RWPE1 (cell line): ENCODE data around the gene GPR12.

Experiments
- CTCF ChIA-PET: fragments of 350-600 bp; sonication (Branson Sonifier 250); formaldehyde crosslinking; extraction: SDS; loops from one replicate; lab custom pipeline; 2021; lab: Yijun Ruan, JAX
- POLR2A ChIA-PET: fragments of 400-600 bp; formaldehyde crosslinking; extraction: SDS; loops from one replicate; lab custom pipeline; 2020; ENCODE audit warnings: antibody characterized with exemption; ENCODE audit not compliant: low non-redundant PET; lab: Yijun Ruan, JAX
- DNase-seq: peaks from one replicate; pipeline ENCODE4 v3.0.0; 2012; ENCODE audit warnings: low spot score
- H3K27ac ChIP-seq: fragments of 450-650 bp; 2 replicates; pipeline ENCODE4 v1.5.1; 2017
- CTCF ChIP-seq: fragments of 450-650 bp; conservative IDR thresholded peaks from 2 replicates; pipeline ENCODE4 v1.5.1; 2017; ENCODE audit warnings: low read depth, mild to moderate bottlenecking

GPR12 gene

GRCh38 chr13:26749905-26750304 lies 10.7 kb downstream of the GPR12 start:
- POLR2A ChIA-PET, result no interaction called here
- no peak for DNase-seq
- H3K27ac ChIP-seq, result no peak overlapping the region
- TF ChIP-seq CTCF, result no peak
- CTCF ChIA-PET, result no interaction called here

DNA sequence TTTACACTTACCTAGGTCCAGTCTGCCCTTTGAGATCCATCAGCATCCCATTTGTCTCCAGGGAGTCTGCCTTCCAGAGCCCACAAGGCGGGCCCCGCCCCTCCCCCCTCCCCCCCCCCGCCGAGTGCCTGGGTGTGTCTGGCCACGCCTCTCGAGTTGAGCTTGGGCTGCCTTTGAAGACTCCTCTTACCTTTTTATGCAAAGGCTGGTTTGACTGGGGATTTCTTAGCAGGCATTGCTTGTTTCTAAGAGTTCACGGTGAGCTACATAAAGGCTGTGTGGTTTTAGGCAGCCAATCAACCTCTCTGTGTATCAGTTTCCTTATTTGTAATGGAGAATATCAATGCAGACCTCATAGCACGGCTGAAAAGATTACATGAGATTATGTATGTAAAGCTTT lies 11.3 kb downstream of the GPR12 start:
- no peak overlapping the region for H3K27ac ChIP-seq
- DNase-seq, result no peak
- ChIA-PET POLR2A (no interaction called here), CTCF (no interaction called here)
- no peak for TF ChIP-seq CTCF

- no peak overlapping the region for H3K27ac ChIP-seq
- no peak for DNase-seq
- no peak for TF ChIP-seq CTCF
- CTCF ChIA-PET, result interaction anchor here (0.7 kb wide), 1 partner anchor 1164 kb away, joined by 3 read pairs; no protein-coding TSS in a partner anchor
- POLR2A ChIA-PET, result no interaction called here
These were observed 12.9 kb downstream of the GPR12 start for GRCh38 chr13:26747706-26748105.

DNA sequence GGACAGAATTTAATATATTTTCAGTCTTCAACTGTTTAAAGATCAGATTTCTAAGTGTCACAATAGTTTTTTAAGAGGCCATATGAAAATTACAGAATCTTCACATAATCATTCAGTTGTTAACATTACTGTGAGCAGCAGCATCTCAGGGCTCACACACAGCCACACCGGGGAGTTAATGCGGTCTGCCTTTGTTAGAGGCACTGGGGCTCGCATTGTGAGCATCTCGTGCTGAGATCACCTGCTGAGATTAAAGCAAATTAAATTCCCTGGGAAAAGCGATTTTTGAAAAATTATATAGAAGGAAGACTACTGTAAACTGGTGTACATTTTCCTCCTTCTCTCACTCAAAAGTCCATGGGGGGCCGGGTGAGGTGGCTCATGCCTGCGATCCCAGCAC lies 16.6 kb downstream of the GPR12 start:
- ChIA-PET CTCF (no interaction called here), POLR2A (no interaction called here)
- DNase-seq, result no peak
- TF ChIP-seq CTCF, result no peak
- no peak overlapping the region for H3K27ac ChIP-seq

GRCh38 chr13:26742691-26743358 lies 17.8 kb downstream of the GPR12 start:
- H3K27ac ChIP-seq, result no peak overlapping the region
- CTCF ChIA-PET, result no interaction called here

GRCh38 chr13:26735677-26736076 lies 24.9 kb downstream of the GPR12 start:
- no peak for TF ChIP-seq CTCF
- no peak for DNase-seq
- POLR2A ChIA-PET, result no interaction called here
- H3K27ac ChIP-seq, result no peak overlapping the region
- CTCF ChIA-PET, result no interaction called here

More at GRCh38 chr13:26742691-26743358, 17.8 kb downstream of the GPR12 start:
- no peak for DNase-seq
- POLR2A ChIA-PET, result no interaction called here
- TF ChIP-seq CTCF, result no peak
